ENCODE measurements around the gene DCAF5. TPM values are rescaled to one million over a fixed set of nuclear protein-coding genes. Genes with fewer than 3 reads are reported as not detected.

DCAF5 gene
- total RNA-seq, 1 donor from 2014 or later, result 57.3 TPM

- ATAC-seq (no peak), DNase-seq (no peak)
- H3K27ac ChIP-seq, result no peak overlapping the region
- H3K27me3 ChIP-seq, result no peaks in the 10 kb centered on the region
- no peak for TF ChIP-seq CTCF (IDR thresholded peaks at IDR 0.05)
- no peak overlapping the region for H3K4me3 ChIP-seq
- intact Hi-C loops (cut with DNase I), result no loop called here
- no peaks in the 10 kb centered on the region for H3K36me3 ChIP-seq
- peaks cover 29% of the 10 kb centered on the region for H3K4me1 ChIP-seq
- H3K9me3 ChIP-seq, result no peaks in the 10 kb centered on the region
Measured at GRCh38 chr14:69040353-69040752, 112.6 kb downstream of the DCAF5 start.

GRCh38 chr14:69039288-69039628 is 113.7 kb downstream of the DCAF5 start:
- DNase-seq, result no peak
- no peaks in the 10 kb centered on the region for H3K27me3 ChIP-seq
- no peak overlapping the region for H3K4me3 ChIP-seq
- TF ChIP-seq CTCF (IDR thresholded peaks at IDR 0.05), result no peak
- ATAC-seq, result no peak
- H3K27ac ChIP-seq, result no peak overlapping the region
- intact Hi-C loops (cut with DNase I), result no loop called here
- peaks cover 18% of the 10 kb centered on the region for H3K4me1 ChIP-seq
- H3K9me3 ChIP-seq, result no peaks in the 10 kb centered on the region
- no peaks in the 10 kb centered on the region for H3K36me3 ChIP-seq

GRCh38 chr14:69038455-69039287 is 114.2 kb downstream of the DCAF5 start:
- H3K4me3 ChIP-seq, result no peak overlapping the region
- TF ChIP-seq CTCF (IDR thresholded peaks at IDR 0.05), result no peak
- H3K27me3 ChIP-seq, result no peaks in the 10 kb centered on the region
- ATAC-seq (no peak), DNase-seq (no peak)
- H3K36me3 ChIP-seq, result no peaks in the 10 kb centered on the region
- H3K9me3 ChIP-seq, result no peaks in the 10 kb centered on the region
- intact Hi-C loops (cut with DNase I), result no loop called here
- H3K4me1 ChIP-seq, result peaks cover 12% of the 10 kb centered on the region
- H3K27ac ChIP-seq, result no peak overlapping the region

GRCh38 chr14:69037790-69038454 is 115.0 kb downstream of the DCAF5 start:
- no peaks in the 10 kb centered on the region for H3K9me3 ChIP-seq
- H3K4me1 ChIP-seq, result peaks cover 5% of the 10 kb centered on the region
- H3K4me3 ChIP-seq, result no peak overlapping the region
- no peaks in the 10 kb centered on the region for H3K27me3 ChIP-seq
- H3K36me3 ChIP-seq, result no peaks in the 10 kb centered on the region
- intact Hi-C loops (cut with DNase I), result no loop called here
- no peak overlapping the region for H3K27ac ChIP-seq
- peak; percentile 6 for ATAC-seq
- no peak for TF ChIP-seq CTCF (IDR thresholded peaks at IDR 0.05)
- no peak for DNase-seq

GRCh38 chr14:69036757-69037506 is 116.0 kb downstream of the DCAF5 start:
- Histone ChIP-seq H3K4me1 (peaks cover 3% of the 10 kb centered on the region), H3K9me3 (no peaks in the 10 kb centered on the region), H3K36me3 (no peaks in the 10 kb centered on the region), H3K27me3 (no peaks in the 10 kb centered on the region), H3K27ac (no peak overlapping the region), H3K4me3 (no peak overlapping the region)
- no peak for TF ChIP-seq CTCF (IDR thresholded peaks at IDR 0.05)
- ATAC-seq, result no peak
- no peak for DNase-seq
- intact Hi-C loops (cut with DNase I), result no loop called here

Measured in upper lobe of right lung (tissue), 1 donor.